HG02981 (cell line): ENCODE measurements around the gene RPL27A.
A peak's percentile ranks its signal among the peaks of the same experiment; 100 is the strongest.

Experiments used
- ATAC-seq: cut with Tn5 transposase; IDR thresholded peaks from one replicate; pipeline ENCODE4 v1.9.1; 2021; ENCODE audit warnings: mild to moderate bottlenecking, moderate library complexity; ENCODE audit not compliant: unreplicated experiment

Gene RPL27A

GRCh38 chr11:8719721-8720120, 37.1 kb downstream of the RPL27A start:
- no peak for ATAC-seq

DNA sequence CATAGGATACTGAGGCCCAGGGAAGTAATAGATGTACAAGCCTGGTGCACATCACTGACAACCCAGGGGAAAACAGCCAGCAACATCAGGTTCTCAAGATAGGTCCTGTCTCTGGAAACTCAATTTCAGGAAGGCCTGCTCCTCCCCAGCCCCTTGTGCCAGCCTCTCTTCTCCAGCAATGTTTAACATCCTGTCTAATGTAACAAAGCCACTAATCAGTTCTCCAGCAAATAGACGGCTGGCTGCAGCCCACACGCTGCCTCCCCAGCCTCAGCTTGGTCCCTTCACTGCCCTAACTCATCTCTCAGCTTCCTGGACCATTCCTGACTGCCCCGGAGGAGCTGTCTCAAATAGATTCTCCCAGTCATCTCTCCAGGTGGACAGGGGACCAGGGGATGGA, 37.8 kb downstream of the RPL27A start:
- no peak for ATAC-seq

DNA sequence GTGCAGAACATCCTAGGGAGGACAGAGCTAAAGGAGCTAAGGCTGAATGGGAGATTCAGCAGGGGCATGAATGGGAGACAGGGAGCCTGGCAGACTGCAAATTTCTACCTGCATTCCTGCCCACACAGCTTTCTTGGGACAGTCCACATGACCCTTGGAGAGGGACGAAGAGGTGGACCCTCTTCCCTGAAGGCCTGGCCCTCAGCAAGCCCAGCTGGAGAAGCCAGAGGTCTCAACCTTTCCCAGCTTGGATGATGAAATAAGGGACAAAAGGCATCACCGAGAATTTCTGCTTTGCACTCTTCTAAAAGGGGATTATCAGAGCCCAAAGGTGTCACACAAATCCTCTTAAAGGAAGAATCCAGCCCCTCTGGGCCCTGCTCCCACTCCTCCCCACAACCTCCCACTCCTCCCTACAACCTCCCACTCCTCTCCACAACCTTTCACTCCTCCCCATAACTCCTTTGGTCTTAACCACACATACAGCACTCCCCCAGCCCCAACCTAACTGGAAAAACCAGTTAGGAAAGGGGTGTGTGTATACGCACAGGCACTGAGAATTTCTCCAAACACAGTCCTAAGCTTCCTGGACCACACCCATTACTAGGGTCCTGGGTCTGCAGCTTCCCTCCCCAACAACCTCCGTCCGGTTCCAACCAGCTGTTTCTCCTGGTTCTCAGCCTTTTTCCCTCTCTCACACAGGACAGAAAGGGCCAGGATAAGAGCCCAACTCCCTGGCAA, 38.4 kb downstream of the RPL27A start:
- no peak for ATAC-seq

- no peak for ATAC-seq
Observed at GRCh38 chr11:8721609-8722500, 39.3 kb downstream of the RPL27A start.

DNA sequence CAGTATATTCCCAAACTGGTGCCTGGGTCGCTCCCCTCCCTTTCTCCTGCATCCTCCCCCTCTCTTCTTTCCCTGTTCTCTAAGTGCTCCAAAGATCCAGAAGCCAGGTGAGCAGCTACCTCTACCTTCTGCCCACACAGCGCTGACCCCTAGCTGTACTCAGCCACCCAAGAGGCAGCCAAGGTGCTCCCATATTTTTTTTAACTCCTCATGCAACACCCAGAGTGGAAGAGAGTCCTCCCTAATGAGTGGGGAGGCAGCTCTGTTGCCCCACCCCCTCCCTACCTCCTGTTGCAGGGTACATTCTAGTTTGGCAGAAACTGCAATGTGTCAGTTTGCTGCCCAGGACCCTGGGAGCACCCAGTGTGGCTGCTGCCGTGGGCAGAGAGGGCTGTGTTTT, 40.2 kb downstream of the RPL27A start:
- no peak for ATAC-seq

DNA sequence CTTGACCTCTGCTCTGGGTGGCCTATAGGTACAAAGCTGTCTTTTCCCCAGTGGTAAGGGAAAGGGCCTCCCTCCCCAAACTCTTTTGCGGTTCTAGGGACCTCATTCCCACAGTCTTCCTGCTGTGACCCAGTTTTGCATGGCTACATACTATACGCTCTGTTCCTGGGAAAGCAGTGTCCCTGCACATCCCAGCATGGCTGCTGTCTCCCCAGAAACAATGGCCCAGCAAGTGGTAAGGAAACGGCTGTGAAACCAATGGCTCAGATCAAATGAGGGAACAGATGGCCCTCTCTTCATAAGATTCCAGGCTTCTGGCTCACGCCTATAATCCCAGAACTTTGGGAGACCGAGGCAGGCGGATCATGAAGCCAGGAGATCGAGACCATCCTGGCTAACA, 41.1 kb downstream of the RPL27A start:
- no peak for ATAC-seq

DNA sequence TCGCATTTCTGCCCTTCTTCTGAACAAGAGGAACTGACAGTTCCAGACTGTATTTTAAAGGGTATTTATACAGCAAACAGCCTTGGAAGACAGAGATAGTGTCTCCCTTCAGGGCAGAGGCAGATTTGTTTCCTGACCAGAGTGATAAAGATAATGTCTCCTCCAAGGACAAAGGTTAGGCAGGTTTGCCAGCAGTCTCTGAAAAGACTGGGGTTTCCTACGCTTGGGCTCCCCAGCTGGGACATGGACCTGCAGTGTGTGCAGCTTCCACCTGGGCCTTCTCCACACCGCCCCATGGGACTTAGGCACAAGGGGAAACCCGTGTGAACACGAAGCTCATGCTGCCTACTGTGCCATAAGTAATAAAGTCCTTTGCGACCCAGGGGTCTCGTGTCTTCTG, 42.1 kb downstream of the RPL27A start:
- no peak for ATAC-seq

- no peak for ATAC-seq
Observed at GRCh38 chr11:8726395-8726794, 43.8 kb downstream of the RPL27A start.

- ATAC-seq: no peak
Observed at GRCh38 chr11:8728563-8728962, 46.0 kb downstream of the RPL27A start.

GRCh38 chr11:8729067-8729466, 46.5 kb downstream of the RPL27A start:
- ATAC-seq: no peak

DNA sequence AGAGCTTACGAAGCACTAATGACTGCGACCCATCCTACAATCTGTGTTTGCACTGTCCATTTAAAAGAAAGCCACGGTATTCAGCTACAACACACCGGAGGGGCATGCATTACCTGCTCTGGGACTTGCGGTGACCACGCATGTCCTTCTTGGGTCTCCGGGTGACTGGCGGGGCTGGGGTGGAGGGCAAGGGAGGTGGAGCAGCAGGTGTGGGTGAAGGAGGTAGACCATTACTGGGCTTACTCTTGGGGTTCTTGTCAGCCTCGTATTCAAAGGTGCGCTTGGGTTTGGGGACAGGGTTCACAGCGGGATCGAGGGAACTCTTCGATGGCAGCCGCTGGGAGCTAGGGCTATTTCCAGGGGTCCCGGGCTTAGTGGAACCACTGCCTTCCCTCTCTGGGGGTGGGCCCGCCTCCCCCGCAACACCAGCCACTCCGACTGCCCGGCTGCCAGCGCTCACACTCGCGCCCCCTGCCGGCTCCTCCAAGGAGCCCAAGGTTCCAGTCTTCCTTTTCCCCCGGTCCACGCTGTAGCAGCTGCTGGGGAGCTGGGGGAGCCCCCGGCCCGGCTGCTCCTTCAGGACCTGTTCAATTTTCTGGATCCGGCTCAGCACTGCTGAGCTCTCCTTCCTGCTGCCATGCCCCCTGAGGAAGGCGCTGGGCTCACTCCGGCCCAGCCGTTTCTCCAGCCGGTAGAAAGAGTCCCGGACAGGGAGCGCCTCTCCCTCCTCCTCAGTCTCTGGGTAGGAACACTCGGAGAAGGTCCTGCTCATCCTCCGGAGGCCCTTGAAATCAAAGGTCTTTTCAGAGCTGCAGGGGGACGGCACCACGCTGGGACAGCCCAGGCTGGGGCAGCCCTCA, 47.5 kb downstream of the RPL27A start:
- no peak for ATAC-seq

DNA sequence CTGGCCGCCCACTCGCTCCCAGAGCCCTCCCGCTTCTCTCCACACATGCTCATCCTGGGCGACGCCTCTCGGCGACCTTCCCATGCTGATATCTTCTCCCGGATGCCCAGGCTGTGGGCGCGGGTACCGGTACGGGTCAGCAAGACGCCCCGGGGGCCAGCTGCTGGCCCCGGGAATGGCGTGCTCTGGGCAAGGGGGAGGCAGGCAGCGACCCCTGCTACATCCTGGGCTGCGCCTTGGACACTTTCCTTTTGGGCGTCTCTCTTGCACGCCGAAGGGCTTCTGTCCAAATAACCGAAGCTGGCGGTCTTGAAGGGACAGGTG, 48.1 kb downstream of the RPL27A start:
- no peak for ATAC-seq

DNA sequence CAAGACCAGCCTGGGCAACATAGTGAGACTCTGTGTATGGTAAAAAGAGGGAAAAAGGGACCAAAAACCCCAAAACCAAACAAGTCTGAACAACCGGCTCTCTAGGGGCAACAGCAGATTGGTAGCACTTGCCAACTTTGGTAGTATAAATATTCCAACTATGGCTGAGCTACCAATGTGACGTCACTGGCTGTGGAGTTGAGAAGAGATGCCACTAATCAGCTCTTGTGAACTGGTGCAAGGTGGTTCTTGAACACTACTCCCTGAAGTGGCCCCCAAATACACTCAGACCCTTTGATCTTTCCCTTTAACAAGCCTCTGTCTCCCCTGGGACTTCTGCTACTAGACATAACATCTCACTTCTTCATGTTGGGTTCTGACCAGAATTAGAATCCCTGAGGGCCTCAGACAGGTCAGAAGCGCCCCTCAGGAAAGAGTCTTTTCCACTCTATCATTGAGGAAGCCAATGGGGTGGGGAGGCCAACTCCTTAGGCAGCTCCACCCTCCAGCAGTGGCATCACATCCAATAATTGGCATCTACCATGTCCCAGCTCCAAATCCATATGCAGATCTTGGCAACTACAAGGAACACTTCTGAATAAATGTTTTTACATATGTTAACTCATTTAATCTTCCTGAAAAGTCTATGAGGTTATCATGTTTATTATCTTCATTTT, 49.2 kb downstream of the RPL27A start:
- ATAC-seq: peak; percentile 44

DNA sequence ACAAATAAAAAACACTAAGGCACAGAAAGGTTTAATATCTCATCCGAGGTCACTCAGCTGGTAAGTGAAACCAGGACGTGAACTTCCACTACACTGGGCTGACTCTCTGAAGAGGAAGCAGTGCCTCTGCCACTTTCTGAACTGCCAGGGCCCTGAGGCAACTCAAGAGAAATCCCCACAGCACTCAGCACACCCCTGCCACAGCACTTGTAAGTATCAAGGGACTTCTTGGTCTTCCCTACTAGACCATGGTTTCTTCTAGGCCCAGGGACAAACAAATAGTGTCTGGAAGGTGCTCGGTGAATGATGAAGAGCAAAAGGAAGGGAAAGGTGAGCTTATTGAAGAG, 49.7 kb downstream of the RPL27A start:
- peak; percentile 83 for ATAC-seq

- peak; percentile 11 for ATAC-seq
Observed at GRCh38 chr11:8732748-8733241, 50.2 kb downstream of the RPL27A start.

DNA sequence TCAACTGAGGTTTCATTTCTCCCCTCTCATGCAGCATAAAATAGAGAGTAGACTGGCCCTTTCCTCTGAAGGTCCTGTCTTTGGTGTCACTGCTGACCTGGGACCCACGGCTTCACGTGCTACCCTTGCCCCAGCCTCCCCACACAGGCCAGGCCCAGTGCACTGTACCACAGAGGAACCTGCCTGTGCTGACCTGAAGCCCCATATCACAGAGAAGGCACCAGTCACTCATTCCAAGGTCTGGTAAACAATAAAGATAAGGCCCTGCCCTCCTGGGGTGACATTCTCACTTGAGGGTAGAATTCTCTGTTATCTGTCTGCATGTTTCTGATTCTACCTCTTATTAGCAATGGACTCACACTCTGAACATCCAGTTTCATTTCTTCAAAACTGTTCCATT, 51.3 kb downstream of the RPL27A start:
- no peak for ATAC-seq

- no peak for ATAC-seq
Observed at GRCh38 chr11:8735094-8735493, 52.5 kb downstream of the RPL27A start.

GRCh38 chr11:8739309-8739793, 56.8 kb downstream of the RPL27A start:
- ATAC-seq: no peak
